Measurements from ENCODE around the gene ATPAF2. TPM values are rescaled to one million over a fixed set of nuclear protein-coding genes. Genes with fewer than 3 reads are reported as not detected.
A peak's percentile ranks its signal among the peaks of the same experiment; 100 is the strongest.

The ATPAF2 gene
- polyA plus RNA-seq, 2 of the 4 experiments (the other 2 are of a cell fraction), result 20.0 to 21.4 TPM

DNA sequence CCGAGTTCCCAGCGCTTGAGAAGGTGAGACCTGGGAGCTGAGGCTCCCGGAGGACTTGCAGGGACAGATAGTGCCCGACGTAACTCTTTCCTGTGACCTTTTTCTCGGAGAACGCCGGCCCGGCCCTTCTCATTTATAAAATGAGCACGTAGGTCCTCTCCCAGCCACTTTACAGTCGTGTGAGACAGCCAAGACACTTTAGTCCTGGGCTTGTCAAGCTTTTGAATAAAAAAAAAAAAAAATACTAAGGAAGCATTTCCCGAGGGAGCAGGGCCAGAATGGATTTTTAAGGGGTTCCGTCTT lies 66.1 kb downstream of the ATPAF2 start:
- 9% methylated on average over 13 of the region's 13 CpGs for WGBS (ENCODE audit: missing lambda C conversion rate)
- FAIRE-seq, result no peak
- Histone ChIP-seq H3K4me3 (peak overlapping the region; percentile 58), H3K27ac (peak overlapping the region; percentile 54 to 70), H3K4me1 (peaks cover 25% of the 10 kb centered on the region), H3K9me3 (no peaks in the 10 kb centered on the region), H3K4me2 (peak overlapping the region; percentile 91)
- ChIA-PET CTCF (interaction anchor here (1.1 to 7.4 kb wide), 10 partner anchors 10 to 173 kb away, joined by 3 to 51 read pairs (median 6); no protein-coding TSS in a partner anchor), POLR2A (interaction anchor here (0.9 to 1.1 kb wide), 3 partner anchors 14 to 136 kb away, joined by 6 to 20 read pairs (median 8); partner anchors contain the start of gene SREBF1)
- peak in 1 of 2 experiments; percentile 18; a peak in 3 of 6 replicates for ATAC-seq
- TF ChIP-seq RAD21 (conservative IDR thresholded peaks at IDR 0.05 in 1 of 2, IDR thresholded peaks at IDR 0.05 in 1 of 2) (0 out of 5 replicates have a peak, but pooled peaks of 1 of the 2 experiments have one; percentile 7), PHF8 (IDR thresholded peaks at IDR 0.05; ENCODE audit: borderline replicate concordance, low read depth) (peak; percentile 50; the same call in 1 of the 2 replicates), PBX3 (IDR thresholded peaks at IDR 0.05) (no peak)
- TF ChIP-seq, protein P1, sequence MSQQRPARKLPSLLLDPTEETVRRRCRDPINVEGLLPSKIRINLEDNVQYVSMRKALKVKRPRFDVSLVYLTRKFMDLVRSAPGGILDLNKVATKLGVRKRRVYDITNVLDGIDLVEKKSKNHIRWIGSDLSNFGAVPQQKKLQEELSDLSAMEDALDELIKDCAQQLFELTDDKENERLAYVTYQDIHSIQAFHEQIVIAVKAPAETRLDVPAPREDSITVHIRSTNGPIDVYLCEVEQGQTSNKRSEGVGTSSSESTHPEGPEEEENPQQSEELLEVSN (IDR thresholded peaks at IDR 0.05; ENCODE audit: borderline replicate concordance, low read depth), result no peak
- DNase-seq (ENCODE audit: low read depth in 1 of 2, low spot score in 1 of 2), result no peak

DNA sequence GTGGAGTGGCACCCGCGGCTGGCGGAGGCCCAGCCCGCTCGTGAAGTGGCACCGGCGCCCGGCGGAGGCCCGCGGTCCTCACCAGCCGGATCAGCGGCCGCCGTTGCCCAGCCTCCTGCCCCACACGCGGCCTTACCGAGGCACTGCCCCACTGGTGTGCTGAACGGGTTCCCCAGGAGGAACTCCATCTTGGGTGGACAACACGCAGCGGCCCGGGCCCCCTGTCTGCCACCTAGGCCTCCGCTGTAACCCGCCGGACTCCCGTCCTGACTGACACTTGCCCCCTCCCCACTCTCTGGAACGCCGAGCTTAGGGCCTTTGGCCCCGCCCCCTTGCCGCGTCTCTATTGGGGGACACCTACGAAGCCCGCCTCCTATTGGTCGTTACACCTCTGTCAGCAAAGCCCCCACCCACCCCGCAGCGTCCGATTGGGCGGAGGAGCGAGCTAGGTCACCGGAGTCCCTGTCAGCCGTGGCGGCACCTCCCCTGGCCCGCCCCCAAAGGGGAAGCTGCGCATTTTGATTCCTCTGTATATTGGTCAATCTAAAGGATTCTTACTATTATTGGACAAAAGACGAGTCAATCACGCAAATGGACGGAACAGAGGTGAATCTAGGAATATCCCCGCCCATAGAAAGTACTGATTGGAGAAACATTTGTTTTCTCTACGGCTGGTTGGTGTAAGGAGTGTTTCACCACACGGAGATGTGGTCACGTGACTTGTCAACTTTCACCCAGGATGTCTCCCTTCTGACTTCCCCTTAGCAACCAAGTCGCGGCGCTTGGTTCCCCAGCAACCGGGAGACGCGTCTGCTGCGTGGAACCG lies 66.6 kb downstream of the ATPAF2 start, which contains the start of the genes DRC3 and TOM1L2:
TSS of gene DRC3 (plus strand) at position 737 of the 826 bp plus-strand sequence. CDS start 4,737 bp downstream, outside the sequence.
TSS of gene TOM1L2 (minus strand) at position 275 of the 826 bp plus-strand sequence. CDS start at position 188, 87 bp downstream.
- CTCF ChIA-PET, result interaction anchor here (0.8 to 7.4 kb wide), 13 partner anchors 10 to 172 kb away, joined by 3 to 51 read pairs (median 4); no protein-coding TSS in a partner anchor
- TF ChIP-seq MAX (IDR thresholded peaks at IDR 0.05), result peak; percentile 32; the same call in 1 of the 2 replicates
- TF ChIP-seq, protein P2, sequence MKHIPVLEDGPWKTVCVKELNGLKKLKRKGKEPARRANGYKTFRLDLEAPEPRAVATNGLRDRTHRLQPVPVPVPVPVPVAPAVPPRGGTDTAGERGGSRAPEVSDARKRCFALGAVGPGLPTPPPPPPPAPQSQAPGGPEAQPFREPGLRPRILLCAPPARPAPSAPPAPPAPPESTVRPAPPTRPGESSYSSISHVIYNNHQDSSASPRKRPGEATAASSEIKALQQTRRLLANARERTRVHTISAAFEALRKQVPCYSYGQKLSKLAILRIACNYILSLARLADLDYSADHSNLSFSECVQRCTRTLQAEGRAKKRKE (CRISPR knock-in tag; IDR thresholded peaks at IDR 0.05; ENCODE audit: low read depth), result no peak
- TF ChIP-seq, protein P3, sequence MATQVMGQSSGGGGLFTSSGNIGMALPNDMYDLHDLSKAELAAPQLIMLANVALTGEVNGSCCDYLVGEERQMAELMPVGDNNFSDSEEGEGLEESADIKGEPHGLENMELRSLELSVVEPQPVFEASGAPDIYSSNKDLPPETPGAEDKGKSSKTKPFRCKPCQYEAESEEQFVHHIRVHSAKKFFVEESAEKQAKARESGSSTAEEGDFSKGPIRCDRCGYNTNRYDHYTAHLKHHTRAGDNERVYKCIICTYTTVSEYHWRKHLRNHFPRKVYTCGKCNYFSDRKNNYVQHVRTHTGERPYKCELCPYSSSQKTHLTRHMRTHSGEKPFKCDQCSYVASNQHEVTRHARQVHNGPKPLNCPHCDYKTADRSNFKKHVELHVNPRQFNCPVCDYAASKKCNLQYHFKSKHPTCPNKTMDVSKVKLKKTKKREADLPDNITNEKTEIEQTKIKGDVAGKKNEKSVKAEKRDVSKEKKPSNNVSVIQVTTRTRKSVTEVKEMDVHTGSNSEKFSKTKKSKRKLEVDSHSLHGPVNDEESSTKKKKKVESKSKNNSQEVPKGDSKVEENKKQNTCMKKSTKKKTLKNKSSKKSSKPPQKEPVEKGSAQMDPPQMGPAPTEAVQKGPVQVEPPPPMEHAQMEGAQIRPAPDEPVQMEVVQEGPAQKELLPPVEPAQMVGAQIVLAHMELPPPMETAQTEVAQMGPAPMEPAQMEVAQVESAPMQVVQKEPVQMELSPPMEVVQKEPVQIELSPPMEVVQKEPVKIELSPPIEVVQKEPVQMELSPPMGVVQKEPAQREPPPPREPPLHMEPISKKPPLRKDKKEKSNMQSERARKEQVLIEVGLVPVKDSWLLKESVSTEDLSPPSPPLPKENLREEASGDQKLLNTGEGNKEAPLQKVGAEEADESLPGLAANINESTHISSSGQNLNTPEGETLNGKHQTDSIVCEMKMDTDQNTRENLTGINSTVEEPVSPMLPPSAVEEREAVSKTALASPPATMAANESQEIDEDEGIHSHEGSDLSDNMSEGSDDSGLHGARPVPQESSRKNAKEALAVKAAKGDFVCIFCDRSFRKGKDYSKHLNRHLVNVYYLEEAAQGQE (IDR thresholded peaks at IDR 0.05), result 0 out of 2 replicates have a peak, but pooled peaks have one; percentile 3
- TF ChIP-seq MAZ (IDR thresholded peaks at IDR 0.05; ENCODE audit: borderline replicate concordance, low read depth, low read length), result peak; percentile 87
- peak; percentile 100 for TF ChIP-seq PBX3 (IDR thresholded peaks at IDR 0.05)
- peak; percentile 92 for TF ChIP-seq PHF8 (IDR thresholded peaks at IDR 0.05; ENCODE audit: borderline replicate concordance, low read depth)
- peak; percentile 15; the same call in 1 of the 2 replicates for TF ChIP-seq BHLHE40 (IDR thresholded peaks at IDR 0.05; ENCODE audit: low read depth, low read length)
- 0 out of 3 replicates have a peak, but pooled peaks have one; percentile 0 for TF ChIP-seq SMC3 (IDR thresholded peaks at IDR 0.05)
- peak; percentile 99 for TF ChIP-seq USF2 (IDR thresholded peaks at IDR 0.05)
- no peak for TF ChIP-seq FOSL2 (IDR thresholded peaks at IDR 0.05)
- TF ChIP-seq FOSL2 (CRISPR knock-in tag; IDR thresholded peaks at IDR 0.05), result peak; percentile 69
- TF ChIP-seq HEYL (CRISPR knock-in tag; IDR thresholded peaks at IDR 0.05), result no peak
- TF ChIP-seq MYC (IDR thresholded peaks at IDR 0.05; ENCODE audit: borderline replicate concordance, low read length), result 0 out of 2 replicates have a peak, but pooled peaks have one; percentile 8
- 0 out of 2 replicates have a peak, but pooled peaks have one; percentile 9 for TF ChIP-seq TFCP2L1 (CRISPR knock-in tag; IDR thresholded peaks at IDR 0.05)
- TF ChIP-seq HOXB5 (CRISPR knock-in tag; IDR thresholded peaks at IDR 0.05), result peak; percentile 77
- TF ChIP-seq POLR2AphosphoS2 (conservative IDR thresholded peaks at IDR 0.05; ENCODE audit: low read length), result no peak
- TF ChIP-seq RFX5 (IDR thresholded peaks at IDR 0.05), result peak; percentile 83
- peak; percentile 10 for TF ChIP-seq MAFK (IDR thresholded peaks at IDR 0.05; ENCODE audit: partially characterized antibody)
- TF ChIP-seq POLR2A (IDR thresholded peaks at IDR 0.05; ENCODE audit: low read length), result peak; percentile 57
- TF ChIP-seq CHD2 (IDR thresholded peaks at IDR 0.05; ENCODE audit: low read length, partially characterized antibody), result peak; percentile 66
- peak; percentile 64 to 80; a peak in 3 of 4 replicates for TF ChIP-seq CEBPB (IDR thresholded peaks at IDR 0.05)
- TF ChIP-seq ELK1 (IDR thresholded peaks at IDR 0.05; ENCODE audit: low read depth, low read length), result no peak
- under 1% methylated on average over 41 of the region's 59 CpGs for WGBS (ENCODE audit: missing lambda C conversion rate)

More for the DNA sequence above, 66.6 kb downstream of the ATPAF2 start, which contains the start of the genes DRC3 and TOM1L2:
- POLR2A ChIA-PET, result interaction anchor here (0.9 to 1.1 kb wide), 6 partner anchors 11 to 136 kb away, joined by 3 to 20 read pairs (median 6); partner anchors contain the start of gene SREBF1
- Histone ChIP-seq H3K4me2 (peak within 1 kb of the TSS; percentile 96), H3K27ac (peak within 1 kb of the TSS; percentile 68 to 88), H3K4me1 (peaks cover 25% of the 10 kb centered on the region), H3K4me3 (peak within 1 kb of the TSS; percentile 69), H3K9me3 (no peaks in the 10 kb centered on the region)
- DNase-seq (ENCODE audit: low read depth in 1 of 2, low spot score in 1 of 2) (peak; percentile 100), ATAC-seq (peak; percentile 93 to 96), FAIRE-seq (peak; percentile 100)
